Neural progenitor cell (in vitro differentiated cells): ENCODE measurements around the gene C19orf73. TPM values are rescaled to one million over a fixed set of nuclear protein-coding genes. Genes with fewer than 3 reads are reported as not detected.

Source experiments
- DNase-seq: peaks from one replicate; pipeline ENCODE4 v3.0.0-alpha.2; 2016; ENCODE audit warnings: low spot score
- H2AFZ ChIP-seq: fragments of 200-600 bp; sonication (generic); replicated peaks from 2 replicates; pipeline ENCODE4 v1.6.1; 2016; ENCODE audit warnings: antibody characterized with exemption
- H3F3A ChIP-seq: fragments of 200-600 bp; sonication (generic); 2 replicates; pipeline ENCODE4 v1.6.1; 2016; ENCODE audit warnings: antibody characterized with exemption, low read depth
- H3K27ac ChIP-seq: fragments of 200-600 bp; sonication (generic); 2 replicates; pipeline ENCODE4 v1.5.1; 2016; ENCODE audit warnings: mild to moderate bottlenecking
- H3K27me3 ChIP-seq: fragments of 200-600 bp; sonication (generic); 2 replicates; pipeline ENCODE4 v1.6.1; 2016; ENCODE audit warnings: mild to moderate bottlenecking, moderate library complexity
- H3K36me3 ChIP-seq: fragments of 200-600 bp; sonication (generic); 2 replicates; pipeline ENCODE4 v1.5.1; 2016
- H3K4me1 ChIP-seq: fragments of 200-600 bp; sonication (generic); 2 replicates; pipeline ENCODE4 v1.6.1; 2016; ENCODE audit warnings: mixed run types
- H3K4me2 ChIP-seq: fragments of 200-600 bp; sonication (generic); 2 replicates; pipeline ENCODE4 v1.6.1; 2016
- H3K4me3 ChIP-seq: fragments of 200-600 bp; sonication (generic); 2 replicates; pipeline ENCODE4 v1.5.1; 2016
- H3K79me2 ChIP-seq: fragments of 200-600 bp; sonication (generic); 2 replicates; pipeline ENCODE4 v1.6.1; 2016; ENCODE audit warnings: low read depth
- H3K9ac ChIP-seq: fragments of 200-600 bp; sonication (generic); 2 replicates; pipeline ENCODE4 v1.6.1; 2016
- H3K9me3 ChIP-seq: fragments of 200-600 bp; sonication (generic); 2 replicates; pipeline ENCODE4 v1.5.1; 2016; ENCODE audit warnings: low read depth
- H4K20me1 ChIP-seq: fragments of 200-600 bp; sonication (generic); 2 replicates; pipeline ENCODE4 v1.6.1; 2016; ENCODE audit warnings: low read depth
- H3K27ac Mint-ChIP-seq: 3 replicates; pipeline ENCODE4 v1.8.0; 2021; ENCODE audit warnings: mixed read lengths
- H3K27me3 Mint-ChIP-seq: 2 replicates; pipeline ENCODE4 v1.8.0; 2022; ENCODE audit warnings: low read depth, mild to moderate bottlenecking, inconsistent platforms, moderate library complexity, mixed read lengths; ENCODE audit not compliant: insufficient read depth
- H3K36me3 Mint-ChIP-seq: 3 replicates; pipeline ENCODE4 v1.8.0; 2021; ENCODE audit warnings: mixed read lengths
- H3K4me1 Mint-ChIP-seq: 3 replicates; pipeline ENCODE4 v1.8.0; 2021; ENCODE audit warnings: mixed read lengths
- H3K4me3 Mint-ChIP-seq: 3 replicates; pipeline ENCODE4 v1.8.0; 2021; ENCODE audit warnings: mild to moderate bottlenecking, moderate library complexity, mixed read lengths
- H3K9me3 Mint-ChIP-seq: 3 replicates; pipeline ENCODE4 v1.8.0; 2020; ENCODE audit warnings: mixed read lengths
- EZH2 ChIP-seq: fragments of 200-600 bp; sonication (generic); IDR thresholded peaks from 2 replicates; pipeline ENCODE4 v1.6.1; 2017; ENCODE audit warnings: antibody characterized with exemption, mild to moderate bottlenecking, moderate library complexity
- EZH2phosphoT487 ChIP-seq: fragments of 200-600 bp; sonication (generic); IDR thresholded peaks from 2 replicates; pipeline ENCODE4 v1.6.1; 2017; ENCODE audit warnings: antibody characterized with exemption
- total RNA-seq: library from RNA; depleted of rRNA; stranded (reverse); fragments of >200 nt; gene quantifications from 2 replicates; pipeline ENCODE4 v1.2.3, GENCODE V29; 2015; ENCODE audit warnings: low replicate concordance
- TF ChIP-seq, protein P1 (sequence below): fragments of 200-600 bp; sonication (generic); IDR thresholded peaks from 2 replicates; pipeline ENCODE4 v1.5.1; 2017; ENCODE audit warnings: antibody characterized with exemption, mild to moderate bottlenecking

Gene C19orf73
- total RNA-seq, 1 donor from 2014 or later: not detected

DNA sequence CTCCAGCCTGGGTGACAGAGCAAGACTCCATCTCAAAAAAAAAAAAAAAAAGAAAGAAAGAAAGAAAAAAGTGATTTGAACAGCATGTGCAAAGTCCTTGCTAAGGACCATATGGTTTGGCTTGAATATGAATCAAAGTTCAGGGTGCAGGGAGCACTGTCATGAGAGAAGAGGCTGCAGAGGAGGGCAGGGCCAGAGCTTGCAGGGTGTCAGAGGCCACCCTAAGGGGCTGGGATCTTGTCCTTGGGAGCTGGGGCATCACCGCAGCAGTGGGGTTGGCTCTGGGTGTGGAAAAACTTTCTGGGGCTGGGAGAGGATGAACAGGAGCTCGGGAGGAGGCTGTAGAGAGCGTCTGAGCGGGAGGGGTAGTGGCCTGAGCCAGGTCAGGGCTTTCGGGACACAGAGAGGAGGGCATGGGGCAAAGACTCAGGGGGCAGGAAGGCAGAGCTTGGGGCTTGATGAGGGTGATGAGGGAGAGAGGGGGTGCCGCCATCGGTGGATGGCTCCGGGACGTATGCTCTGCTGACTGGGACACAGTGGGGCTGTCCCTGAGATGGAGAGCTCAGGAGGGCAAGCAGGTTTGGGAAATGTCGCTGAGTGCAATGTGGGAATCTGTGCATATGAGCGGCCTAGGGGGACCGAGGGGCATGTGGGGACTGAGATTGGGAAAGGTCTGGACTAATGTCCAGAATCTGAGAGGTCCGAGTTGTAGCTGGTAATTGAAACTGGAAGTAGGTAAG is 41.7 kb upstream of the C19orf73 start:
- no peaks in the 10 kb centered on the region for H3K9me3 Mint-ChIP-seq
- no peak overlapping the region for H3K27ac ChIP-seq
- no peaks in the 10 kb centered on the region for H3K79me2 ChIP-seq
- H3K36me3 Mint-ChIP-seq: no peaks in the 10 kb centered on the region
- H3K4me1 Mint-ChIP-seq: peaks cover 24% of the 10 kb centered on the region
- H3K4me3 ChIP-seq: no peak overlapping the region
- peaks cover 4% of the 10 kb centered on the region for H3K27me3 Mint-ChIP-seq
- H3F3A ChIP-seq: peaks cover 4% of the 10 kb centered on the region
- H3K4me1 ChIP-seq: peaks cover 3% of the 10 kb centered on the region
- no peaks in the 10 kb centered on the region for H3K9me3 ChIP-seq
- no peak overlapping the region for H2AFZ ChIP-seq
- H3K4me3 Mint-ChIP-seq: no peak overlapping the region
- H3K4me2 ChIP-seq: no peak overlapping the region
- TF ChIP-seq, protein P1, sequence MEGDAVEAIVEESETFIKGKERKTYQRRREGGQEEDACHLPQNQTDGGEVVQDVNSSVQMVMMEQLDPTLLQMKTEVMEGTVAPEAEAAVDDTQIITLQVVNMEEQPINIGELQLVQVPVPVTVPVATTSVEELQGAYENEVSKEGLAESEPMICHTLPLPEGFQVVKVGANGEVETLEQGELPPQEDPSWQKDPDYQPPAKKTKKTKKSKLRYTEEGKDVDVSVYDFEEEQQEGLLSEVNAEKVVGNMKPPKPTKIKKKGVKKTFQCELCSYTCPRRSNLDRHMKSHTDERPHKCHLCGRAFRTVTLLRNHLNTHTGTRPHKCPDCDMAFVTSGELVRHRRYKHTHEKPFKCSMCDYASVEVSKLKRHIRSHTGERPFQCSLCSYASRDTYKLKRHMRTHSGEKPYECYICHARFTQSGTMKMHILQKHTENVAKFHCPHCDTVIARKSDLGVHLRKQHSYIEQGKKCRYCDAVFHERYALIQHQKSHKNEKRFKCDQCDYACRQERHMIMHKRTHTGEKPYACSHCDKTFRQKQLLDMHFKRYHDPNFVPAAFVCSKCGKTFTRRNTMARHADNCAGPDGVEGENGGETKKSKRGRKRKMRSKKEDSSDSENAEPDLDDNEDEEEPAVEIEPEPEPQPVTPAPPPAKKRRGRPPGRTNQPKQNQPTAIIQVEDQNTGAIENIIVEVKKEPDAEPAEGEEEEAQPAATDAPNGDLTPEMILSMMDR: no peak
- TF ChIP-seq EZH2 (no peak), EZH2phosphoT487 (no peak)
- DNase-seq: no peak
- no peaks in the 10 kb centered on the region for H3K36me3 ChIP-seq
- H4K20me1 ChIP-seq: peaks cover 1% of the 10 kb centered on the region
- peaks cover 14% of the 10 kb centered on the region for H3K27me3 ChIP-seq
- peak overlapping the region; percentile 4 for H3K27ac Mint-ChIP-seq
- no peak overlapping the region for H3K9ac ChIP-seq

DNA sequence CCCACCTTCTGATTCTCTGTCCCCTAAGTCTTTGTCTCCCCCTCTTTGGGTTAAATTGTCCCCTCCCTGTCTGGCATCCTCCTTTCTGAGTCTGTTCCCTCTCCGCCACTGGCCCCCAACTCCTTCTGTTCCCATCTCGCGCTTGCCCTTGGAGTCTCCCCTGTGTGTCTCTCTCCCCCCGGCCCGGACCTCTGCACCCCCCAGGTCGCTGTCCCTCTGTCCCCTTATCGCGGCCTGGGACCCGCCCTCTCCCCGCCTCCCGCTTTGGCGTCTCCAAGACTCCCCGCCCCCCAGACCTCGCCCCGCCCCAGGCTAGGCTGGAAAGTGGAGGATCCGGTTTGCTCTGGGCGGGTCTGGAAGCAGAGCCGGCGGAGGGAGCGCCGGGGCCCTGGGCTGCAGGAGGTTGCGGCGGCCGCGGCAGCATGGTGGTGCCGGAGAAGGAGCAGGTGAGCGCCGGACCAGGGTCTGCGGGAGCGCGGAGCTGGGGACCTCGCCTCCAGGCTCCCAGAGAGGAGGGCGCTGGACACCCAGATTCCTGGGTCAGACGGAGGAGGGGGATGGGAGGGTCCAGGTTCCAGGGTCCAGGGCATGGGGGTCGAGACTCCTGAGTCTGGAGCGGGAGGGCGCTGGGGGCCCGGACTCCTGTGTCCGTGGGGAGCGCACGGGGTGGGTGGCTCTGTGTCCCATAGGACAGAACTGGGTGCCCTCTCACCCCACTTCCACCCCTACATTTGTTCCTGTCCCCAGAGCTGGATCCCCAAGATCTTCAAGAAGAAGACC is 38.7 kb upstream of the C19orf73 start, which contains the start of gene TRPM4:
TRPM4 (plus strand) TSS at position 348 of the 780 bp plus-strand sequence; CDS start at position 423, 75 bp downstream.
- Histone ChIP-seq H3K4me3 (peak within 1 kb of the TSS; percentile 53), H3K27me3 (peaks cover 31% of the 10 kb centered on the region), H3K4me2 (peak within 1 kb of the TSS; percentile 71), H3K79me2 (no peaks in the 10 kb centered on the region), H3K27ac (no peak within 1 kb of the TSS), H3F3A (peaks cover 4% of the 10 kb centered on the region), H4K20me1 (peaks cover 4% of the 10 kb centered on the region), H3K4me1 (peaks cover 8% of the 10 kb centered on the region), H2AFZ (peak within 1 kb of the TSS; percentile 29), H3K36me3 (no peaks in the 10 kb centered on the region), H3K9me3 (no peaks in the 10 kb centered on the region), H3K9ac (peak within 1 kb of the TSS; percentile 25)
- H3K36me3 Mint-ChIP-seq: peaks cover 6% of the 10 kb centered on the region
- TF ChIP-seq, protein P1: no peak
- TF ChIP-seq EZH2phosphoT487 (no peak), EZH2 (no peak)
- peak within 1 kb of the TSS; percentile 72 for H3K27ac Mint-ChIP-seq
- peak within 1 kb of the TSS; percentile 82 for H3K4me3 Mint-ChIP-seq
- peaks cover 26% of the 10 kb centered on the region for H3K4me1 Mint-ChIP-seq
- no peaks in the 10 kb centered on the region for H3K9me3 Mint-ChIP-seq
- H3K27me3 Mint-ChIP-seq: peaks cover 10% of the 10 kb centered on the region
- peak; percentile 96 for DNase-seq

DNA sequence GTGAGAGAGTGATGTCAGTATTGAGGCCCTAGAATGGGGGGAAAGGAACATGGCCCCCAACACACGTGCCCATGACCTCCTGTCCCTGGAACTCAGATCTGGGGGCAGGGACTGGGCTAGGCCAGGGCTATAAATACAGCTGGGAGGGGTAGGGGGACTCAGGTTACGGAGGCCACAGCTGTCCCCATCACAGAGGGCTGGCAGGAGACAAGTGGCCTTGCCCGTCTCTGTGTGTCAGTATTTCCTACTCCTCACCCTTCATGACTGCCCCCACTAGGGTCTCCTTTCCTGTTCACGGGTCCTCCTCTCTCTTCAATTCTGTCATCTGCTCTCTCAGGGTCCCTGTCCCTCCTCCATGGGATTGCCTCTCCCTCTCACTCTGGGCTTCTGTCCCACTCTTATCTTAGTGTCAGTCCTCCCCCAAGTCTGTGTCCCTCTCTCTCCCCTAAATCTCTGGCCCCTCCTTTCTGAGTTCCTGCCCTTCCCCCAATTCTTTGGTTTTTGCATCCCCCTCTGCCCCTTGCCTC is 36.9 kb upstream of the C19orf73 start:
- peaks cover 4% of the 10 kb centered on the region for H4K20me1 ChIP-seq
- no peaks in the 10 kb centered on the region for H3K36me3 ChIP-seq
- H3K79me2 ChIP-seq: no peaks in the 10 kb centered on the region
- Mint-ChIP-seq H3K9me3 (no peaks in the 10 kb centered on the region), H3K36me3 (peaks cover 6% of the 10 kb centered on the region), H3K4me1 (peaks cover 34% of the 10 kb centered on the region), H3K4me3 (peak overlapping the region; percentile 59), H3K27me3 (peaks cover 10% of the 10 kb centered on the region), H3K27ac (peak overlapping the region; percentile 43)
- H3F3A ChIP-seq: peaks cover 18% of the 10 kb centered on the region
- H2AFZ ChIP-seq: no peak overlapping the region
- H3K4me1 ChIP-seq: peaks cover 8% of the 10 kb centered on the region
- H3K4me2 ChIP-seq: peak overlapping the region; percentile 27
- H3K27ac ChIP-seq: no peak overlapping the region
- H3K9me3 ChIP-seq: no peaks in the 10 kb centered on the region
- DNase-seq: peak; percentile 36
- H3K4me3 ChIP-seq: no peak overlapping the region
- H3K9ac ChIP-seq: no peak overlapping the region
- H3K27me3 ChIP-seq: peaks cover 49% of the 10 kb centered on the region
- TF ChIP-seq EZH2phosphoT487 (no peak), EZH2 (no peak)
- TF ChIP-seq, protein P1: no peak
